ENCODE results near the gene REST. TPM values are rescaled to one million over a fixed set of nuclear protein-coding genes. Genes with fewer than 3 reads are reported as not detected.

The REST gene
- total and polyA plus RNA-seq, 2 of the 8 experiments (the other 6 are each of a cell fraction or from before 2014, with no cell fraction given), result 10.2 to 66.3 TPM

DNA sequence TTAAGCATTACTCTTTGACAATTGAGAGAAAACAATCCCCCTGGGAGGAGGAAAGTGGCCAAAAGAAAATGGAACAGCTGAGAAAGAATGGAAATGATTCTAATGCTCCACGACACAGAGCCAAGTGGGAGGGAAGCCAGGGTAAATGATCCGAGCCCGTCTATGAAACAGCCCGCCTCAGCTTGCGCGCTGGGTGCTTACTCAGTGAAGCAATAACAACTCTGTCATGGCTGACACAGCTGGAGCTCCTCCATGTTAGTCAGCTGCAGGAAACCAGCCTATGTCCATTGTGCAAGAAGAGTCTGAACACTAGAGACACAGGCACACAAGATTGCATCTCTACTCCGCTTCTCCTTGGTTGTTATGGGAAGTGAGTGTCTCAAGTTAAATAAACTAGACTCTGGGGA is 50.4 kb downstream of the REST start:
- no peak for DNase-seq (ENCODE audit: low read depth in 1 of 2, low spot score in 2 of 2)
- Histone ChIP-seq H3K18ac (ENCODE audit: extremely low read depth, low read length) (no peak overlapping the region), H3K4me1 (replicated peaks in 1 of 4; ENCODE audit: control insufficient read depth in 3 of 4, insufficient read depth in 4 of 4, low read length in 3 of 4) (no peaks in the 10 kb centered on the region), H4K8ac (ENCODE audit: extremely low read depth, insufficient read depth, low read length) (no peak overlapping the region), H3K79me2 (ENCODE audit: control insufficient read depth in 1 of 2, insufficient read depth in 2 of 2, low read length in 2 of 2) (no peaks in the 10 kb centered on the region), H4K20me1 (replicated peaks in 1 of 2; ENCODE audit: control insufficient read depth in 1 of 2, insufficient read depth in 2 of 2, low read length in 2 of 2) (peaks cover 0 to 3% of the 10 kb centered on the region in 2 experiments), H2BK12ac (ENCODE audit: low read depth, low read length) (no peak overlapping the region), H2AK5ac (ENCODE audit: low read depth, low read length) (no peak overlapping the region), H3K9ac (replicated peaks in 1 of 4; ENCODE audit: extremely low read depth in 1 of 4, low read depth in 3 of 4, low read length in 3 of 4) (no peak overlapping the region), H3K79me1 (ENCODE audit: low read depth, low read length) (no peaks in the 10 kb centered on the region), H3K23ac (ENCODE audit: insufficient read length) (no peak overlapping the region), H2BK5ac (ENCODE audit: low read depth, low read length) (no peak overlapping the region), H3K27me3 (replicated peaks in 1 of 4; ENCODE audit: control insufficient read depth in 3 of 4, extremely low read depth in 1 of 4, insufficient read depth in 3 of 4, low read length in 3 of 4) (no peaks in the 10 kb centered on the region), H3K4ac (replicated peaks; ENCODE audit: insufficient read length, low read depth, low read length) (no peak overlapping the region), H2AFZ (ENCODE audit: low read length) (no peak overlapping the region), H2BK15ac (ENCODE audit: low read length) (no peak overlapping the region), H3K56ac (replicated peaks; ENCODE audit: insufficient read length, low read depth, low read length) (no peak overlapping the region), H2BK20ac (ENCODE audit: low read length) (no peak overlapping the region), H3K4me3 (ENCODE audit: extremely low read depth in 1 of 4, insufficient read depth in 2 of 4, low read depth in 3 of 4, low read length in 4 of 4) (no peak overlapping the region), H4K91ac (replicated peaks; ENCODE audit: insufficient read length, low read length) (no peak overlapping the region), H4K5ac (ENCODE audit: insufficient read length, low read depth, low read length) (no peak overlapping the region), H3K4me2 (ENCODE audit: insufficient read depth in 1 of 2, low read depth in 2 of 2, low read length in 2 of 2) (no peak overlapping the region), H3K27ac (ENCODE audit: low read depth, low read length) (no peak overlapping the region), H3K36me3 (ENCODE audit: control insufficient read depth in 2 of 4, insufficient read depth in 4 of 4, low read length in 3 of 4) (peaks cover 0 to 13% (median 3%) of the 10 kb centered on the region in 4 experiments; a peak in 4 of 8 replicates), H3K23me2 (ENCODE audit: low read depth, low read length) (no peaks in the 10 kb centered on the region), H3K9me3 (ENCODE audit: insufficient read depth in 2 of 2, low read depth in 1 of 2, low read length in 1 of 2) (no peaks in the 10 kb centered on the region), H3K14ac (ENCODE audit: insufficient read length) (no peak overlapping the region), H2BK120ac (replicated peaks; ENCODE audit: low read depth, low read length) (no peak overlapping the region)
- WGBS, 2 experiments (ENCODE audit: extremely low coverage in 1 of 2, insufficient coverage in 1 of 2, insufficient read length in 1 of 2, insufficient replicate concordance in 2 of 2, low coverage in 1 of 2, low lambda C conversion rate in 2 of 2, missing lambda C conversion rate in 1 of 2), result 94% methylated on average over 7 of the region's 7 CpGs; no CpG with 5 or more reads in 1 of the 2 experiments
- ChIA-PET CTCF (ENCODE audit: partially characterized antibody) (interaction anchor here (1.5 kb wide), 1 partner anchor 121 kb away, joined by 4 read pairs; no protein-coding TSS in a partner anchor), POLR2A (ENCODE audit: partially characterized antibody) (interaction anchor here (1.2 to 1.6 kb wide), 2 partner anchors 11 to 13 kb away, joined by 3 to 5 read pairs; no protein-coding TSS in a partner anchor)
- no peak for FAIRE-seq
- TF ChIP-seq BCL11A (IDR thresholded peaks at IDR 0.05; ENCODE audit: low read depth in 2 of 2, low read length in 2 of 2) (no peak), NANOG (IDR thresholded peaks at IDR 0.05; ENCODE audit: insufficient read depth, low read depth, low read length, poor library complexity, severe bottlenecking) (no peak), CHD2 (IDR thresholded peaks at IDR 0.05; ENCODE audit: low read length) (no peak), RXRA (IDR thresholded peaks at IDR 0.05; ENCODE audit: insufficient read depth, low read depth, low read length) (no peak)

All from H1 (cell line).